Activated naive CD8-positive, alpha-beta T cell treated with anti-CD3 and anti-CD28 coated beads, Interleukin-2, amount 50 U/mL, for 24 hours (primary cell): ENCODE data around the gene MAP4.

Experiments
- ATAC-seq: fragments of 150-1000 bp; cut with Tn5 transposase; one replicate; pipeline ENCODE4 v1.10.0; 2021
- DNase-seq: peaks from one replicate; pipeline ENCODE4 v3.0.0; 2021
- H3K27ac Mint-ChIP-seq: one replicate; pipeline ENCODE4 v1.8.0; 2021; ENCODE audit warnings: mild to moderate bottlenecking, mixed read lengths
- H3K27me3 Mint-ChIP-seq: one replicate; pipeline ENCODE4 v1.8.0; 2021; ENCODE audit warnings: mixed read lengths
- H3K36me3 Mint-ChIP-seq: one replicate; pipeline ENCODE4 v1.8.0; 2021; ENCODE audit warnings: low read depth, mixed read lengths
- H3K4me1 Mint-ChIP-seq: one replicate; pipeline ENCODE4 v1.8.0; 2021; ENCODE audit warnings: mixed read lengths
- H3K4me3 Mint-ChIP-seq: one replicate; pipeline ENCODE4 v1.8.0; 2021; ENCODE audit warnings: mild to moderate bottlenecking, moderate library complexity, mixed read lengths
- H3K9me3 Mint-ChIP-seq: one replicate; pipeline ENCODE4 v1.8.0; 2021; ENCODE audit warnings: mixed read lengths

MAP4 gene

DNA sequence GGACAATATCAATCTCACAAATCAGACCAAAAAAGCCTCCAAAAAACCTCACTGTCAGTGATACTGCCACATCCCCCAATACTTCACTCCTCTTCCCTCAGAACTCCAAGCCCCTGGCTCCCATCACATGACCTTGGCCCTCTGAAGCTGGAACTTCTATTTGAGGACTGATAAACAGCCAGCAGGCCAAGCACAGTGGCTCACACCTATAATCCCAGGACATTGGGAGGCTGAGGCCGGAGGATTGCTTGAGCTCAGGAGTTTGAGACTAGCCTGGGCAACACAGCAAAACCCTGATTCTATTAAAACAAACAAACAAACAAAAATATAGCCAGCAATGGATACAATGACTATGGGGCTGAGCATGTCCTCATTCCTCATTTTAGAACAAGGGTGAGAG, 55.2 kb downstream of the MAP4 start:
- Mint-ChIP-seq H3K27me3 (no peaks in the 10 kb centered on the region), H3K4me3 (no peak overlapping the region), H3K4me1 (peaks cover 14% of the 10 kb centered on the region), H3K27ac (no peak overlapping the region), H3K9me3 (no peaks in the 10 kb centered on the region), H3K36me3 (no peaks in the 10 kb centered on the region)
- DNase-seq = no peak
- ATAC-seq = no peak

DNA sequence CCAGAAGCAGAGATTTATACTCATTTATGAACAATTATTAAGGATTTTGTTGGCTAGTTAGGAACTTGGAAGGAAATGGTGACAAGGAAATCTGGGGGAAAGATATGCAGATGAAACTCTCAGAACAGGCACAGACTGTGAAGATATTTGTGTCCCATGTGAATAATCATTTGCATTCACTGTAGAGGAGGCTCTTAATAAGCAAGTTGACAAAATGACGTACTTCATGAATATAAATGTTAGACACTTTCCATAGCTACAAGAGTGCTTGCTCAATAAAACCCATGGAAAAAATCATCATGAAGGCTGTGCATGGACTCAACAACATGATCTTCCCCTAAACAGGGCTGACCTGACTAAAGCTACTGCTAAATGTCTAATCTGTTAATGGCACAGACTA, 59.7 kb downstream of the MAP4 start:
- Mint-ChIP-seq H3K4me1 (peaks cover 2% of the 10 kb centered on the region), H3K36me3 (no peaks in the 10 kb centered on the region)

DNA sequence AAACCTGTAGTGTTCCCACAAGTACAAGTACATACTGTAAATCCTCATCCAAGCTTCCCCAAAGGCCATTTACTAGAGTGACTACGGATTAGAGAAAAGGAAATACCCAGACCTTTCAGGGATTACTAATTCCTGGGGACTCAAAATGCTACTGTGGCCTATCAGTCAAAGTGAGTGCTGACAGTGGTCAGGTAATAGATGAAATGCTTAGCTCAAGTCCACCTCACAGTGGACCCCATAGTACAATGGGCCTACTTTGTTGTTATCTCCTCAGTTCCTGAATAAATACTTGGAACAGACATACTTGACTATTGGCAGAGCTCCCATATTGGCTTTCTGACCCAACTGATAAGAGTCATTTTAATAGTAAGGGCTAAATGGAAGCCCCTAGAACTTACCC, 61.6 kb downstream of the MAP4 start:
- ATAC-seq = no peak
- H3K36me3 Mint-ChIP-seq = no peaks in the 10 kb centered on the region
- no peak for DNase-seq
- H3K27ac Mint-ChIP-seq = no peak overlapping the region
- H3K4me1 Mint-ChIP-seq = no peaks in the 10 kb centered on the region
- H3K9me3 Mint-ChIP-seq = no peaks in the 10 kb centered on the region
- no peaks in the 10 kb centered on the region for H3K27me3 Mint-ChIP-seq
- no peak overlapping the region for H3K4me3 Mint-ChIP-seq

More for the DNA sequence above, 59.7 kb downstream of the MAP4 start:
- H3K4me3 Mint-ChIP-seq = no peak overlapping the region
- no peak for ATAC-seq
- no peak overlapping the region for H3K27ac Mint-ChIP-seq
- H3K9me3 Mint-ChIP-seq = no peaks in the 10 kb centered on the region
- DNase-seq = no peak
- H3K27me3 Mint-ChIP-seq = no peaks in the 10 kb centered on the region

DNA sequence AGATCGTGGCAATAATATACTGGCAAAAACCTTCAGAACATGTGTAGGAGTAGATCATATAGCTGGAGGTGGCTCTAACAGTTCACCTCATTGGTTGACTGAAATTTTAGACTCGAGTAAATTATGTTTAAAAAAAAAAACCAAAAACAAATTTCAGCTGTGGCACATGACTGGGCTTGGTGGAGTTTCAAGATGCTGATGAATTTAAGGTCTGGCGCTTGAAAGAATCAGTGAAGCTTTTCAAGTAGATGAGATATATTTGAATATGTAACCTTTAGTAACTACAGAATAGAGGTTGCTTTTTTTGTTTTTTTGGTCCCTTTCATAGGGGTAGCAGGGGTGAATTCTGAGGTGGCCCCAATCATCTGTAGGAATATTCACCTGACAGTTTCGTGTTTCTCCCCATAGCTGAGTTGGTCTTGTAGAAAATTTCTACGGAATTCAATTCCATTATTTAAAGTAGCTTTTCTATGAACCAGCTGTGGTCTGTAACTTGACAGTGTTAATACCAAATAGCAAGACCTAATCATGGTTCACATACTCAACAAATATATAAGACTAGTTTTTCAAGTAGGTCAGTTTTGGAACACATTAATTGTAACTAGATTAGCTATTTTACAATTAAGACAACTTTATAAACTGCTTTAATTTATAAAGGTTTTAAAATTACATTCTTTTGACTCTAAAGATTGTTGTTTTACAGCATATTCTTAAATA, 65.6 kb downstream of the MAP4 start:
- DNase-seq = no peak
- no peaks in the 10 kb centered on the region for H3K4me1 Mint-ChIP-seq
- H3K4me3 Mint-ChIP-seq = no peak overlapping the region
- H3K27ac Mint-ChIP-seq = no peak overlapping the region
- no peaks in the 10 kb centered on the region for H3K9me3 Mint-ChIP-seq
- no peak for ATAC-seq
- no peaks in the 10 kb centered on the region for H3K36me3 Mint-ChIP-seq
- H3K27me3 Mint-ChIP-seq = no peaks in the 10 kb centered on the region

DNA sequence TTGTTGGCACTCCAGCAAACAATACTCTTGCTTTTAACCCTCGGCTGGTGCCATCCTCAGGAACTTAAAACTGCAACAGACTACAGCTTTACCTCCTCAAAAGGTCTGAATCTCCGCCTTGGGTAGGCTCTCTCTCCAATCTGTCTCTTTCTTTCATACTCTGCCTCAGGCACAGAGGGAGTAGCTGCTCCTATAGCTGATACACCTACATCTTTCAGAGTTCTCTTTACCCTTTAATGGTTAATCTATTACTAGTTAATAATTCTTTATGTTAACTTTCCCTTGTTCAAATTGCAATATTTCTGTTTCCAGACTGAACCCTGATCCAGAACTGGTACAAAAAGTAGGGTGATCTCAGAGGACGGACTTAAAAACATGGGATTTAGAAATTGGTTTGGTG, 66.2 kb downstream of the MAP4 start:
- H3K4me3 Mint-ChIP-seq = no peak overlapping the region
- H3K9me3 Mint-ChIP-seq = no peaks in the 10 kb centered on the region
- no peaks in the 10 kb centered on the region for H3K4me1 Mint-ChIP-seq
- ATAC-seq = no peak
- no peak for DNase-seq
- no peaks in the 10 kb centered on the region for H3K36me3 Mint-ChIP-seq
- H3K27me3 Mint-ChIP-seq = no peaks in the 10 kb centered on the region
- H3K27ac Mint-ChIP-seq = no peak overlapping the region

DNA sequence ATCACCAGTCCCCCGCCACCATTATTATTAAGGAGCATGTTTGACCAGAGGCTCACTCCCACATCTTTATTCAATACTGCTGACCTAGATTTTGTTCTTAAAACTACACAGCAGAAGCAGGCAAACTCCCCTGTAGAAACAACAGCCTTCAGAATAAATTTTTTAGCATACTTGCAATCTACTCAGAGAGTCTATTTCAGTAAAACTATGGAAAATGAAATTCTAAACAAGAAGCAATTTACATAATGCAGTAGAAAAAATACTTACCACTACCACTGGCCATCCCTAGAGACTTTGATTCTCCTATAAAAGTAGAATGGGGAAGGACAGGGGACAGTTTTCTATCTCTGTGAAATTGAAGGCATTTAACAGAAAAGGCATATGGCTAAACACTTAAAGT, 76.0 kb downstream of the MAP4 start:
- no peaks in the 10 kb centered on the region for H3K27me3 Mint-ChIP-seq
- no peak overlapping the region for H3K27ac Mint-ChIP-seq
- no peaks in the 10 kb centered on the region for H3K9me3 Mint-ChIP-seq

DNA sequence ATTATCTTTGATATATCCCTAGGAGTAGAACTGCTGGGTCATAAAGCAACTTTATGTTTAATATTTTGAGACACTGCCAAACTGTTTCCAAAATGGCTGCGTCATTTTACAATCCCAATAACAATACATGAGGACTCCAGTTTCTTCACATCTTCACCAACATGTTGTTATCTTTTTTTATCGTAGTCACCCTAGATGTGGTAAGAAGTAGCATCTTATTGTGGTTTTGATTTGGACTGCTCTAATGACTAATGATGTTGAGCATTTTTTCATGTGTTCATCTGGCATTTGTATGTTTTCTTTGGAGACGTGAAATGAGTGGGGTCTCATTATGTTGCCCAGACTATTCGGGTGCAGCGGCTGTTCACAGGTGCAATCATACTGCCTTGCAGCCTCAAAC, 83.8 kb downstream of the MAP4 start:
- Mint-ChIP-seq H3K9me3 (no peaks in the 10 kb centered on the region), H3K4me3 (no peak overlapping the region), H3K4me1 (no peaks in the 10 kb centered on the region), H3K27me3 (no peaks in the 10 kb centered on the region), H3K36me3 (peaks cover 6% of the 10 kb centered on the region), H3K27ac (no peak overlapping the region)
- ATAC-seq = no peak
- no peak for DNase-seq

More for the DNA sequence above, 76.0 kb downstream of the MAP4 start:
- no peak for DNase-seq
- Mint-ChIP-seq H3K36me3 (no peaks in the 10 kb centered on the region), H3K4me3 (no peak overlapping the region), H3K4me1 (no peaks in the 10 kb centered on the region)
- no peak for ATAC-seq

DNA sequence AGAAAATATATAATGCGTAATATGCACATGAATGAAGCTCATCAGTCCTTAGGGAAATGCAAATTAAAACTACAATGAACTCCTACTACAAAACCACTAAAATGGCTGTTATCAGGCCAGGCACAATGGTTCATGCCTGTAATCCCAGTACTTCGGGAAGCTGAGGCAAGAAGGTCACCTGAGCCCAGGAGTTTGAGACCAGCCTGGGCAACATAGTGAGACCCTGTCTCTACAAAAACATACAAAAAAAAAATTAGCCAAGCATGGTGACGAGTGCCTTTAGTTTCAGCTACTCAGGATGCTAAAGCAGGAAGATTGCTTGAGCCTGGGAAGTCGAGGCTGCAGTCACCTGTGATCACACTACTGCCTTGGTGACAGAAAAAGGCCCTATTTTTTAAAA, 85.2 kb downstream of the MAP4 start:
- no peak for ATAC-seq
- Mint-ChIP-seq H3K4me3 (no peak overlapping the region), H3K36me3 (peaks cover 12% of the 10 kb centered on the region), H3K27me3 (no peaks in the 10 kb centered on the region), H3K9me3 (no peaks in the 10 kb centered on the region), H3K27ac (no peak overlapping the region), H3K4me1 (no peaks in the 10 kb centered on the region)
- DNase-seq = no peak

DNA sequence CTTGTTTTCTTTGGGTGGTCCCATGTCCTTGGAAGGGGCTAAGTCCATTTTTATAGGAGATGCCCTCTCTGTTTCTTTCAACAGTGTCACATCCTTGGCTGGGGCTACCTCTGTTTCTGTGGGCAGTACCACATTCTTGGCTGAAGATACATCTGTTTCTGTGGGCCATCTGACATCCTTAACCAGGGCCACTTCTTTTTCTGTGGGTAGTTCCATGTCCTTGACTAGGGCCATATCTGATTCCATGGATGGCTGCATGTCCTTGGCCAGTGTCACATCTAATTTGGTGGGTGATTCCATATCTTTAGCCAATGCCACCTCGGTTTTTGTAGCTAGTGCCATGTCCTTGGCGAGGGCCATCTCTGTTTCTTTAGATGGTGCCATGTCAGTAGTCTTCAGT, 99.5 kb downstream of the MAP4 start:
- ATAC-seq (no peak), DNase-seq (no peak)
- Mint-ChIP-seq H3K4me1 (no peaks in the 10 kb centered on the region), H3K27me3 (no peaks in the 10 kb centered on the region), H3K4me3 (no peak overlapping the region), H3K36me3 (peaks cover 44% of the 10 kb centered on the region), H3K9me3 (no peaks in the 10 kb centered on the region), H3K27ac (no peak overlapping the region)

DNA sequence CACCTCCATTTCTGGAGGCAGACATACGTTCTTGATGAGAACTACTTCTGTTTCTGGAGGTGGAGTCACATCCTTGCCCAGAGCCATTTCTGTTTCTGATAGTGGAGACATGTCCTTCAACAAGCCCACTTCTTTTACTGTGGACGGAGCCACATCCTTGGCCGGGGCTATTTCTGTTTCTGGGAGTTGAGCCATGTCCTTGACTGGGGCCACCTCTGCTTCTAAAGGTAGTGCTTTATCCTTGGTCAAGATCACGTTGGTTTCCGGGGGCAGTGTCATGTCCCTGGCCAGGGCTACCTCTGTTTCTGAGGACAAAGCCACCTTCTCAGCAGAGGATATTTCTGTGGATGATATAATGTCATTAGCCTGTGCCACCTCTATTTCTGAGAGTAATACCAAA, 100.0 kb downstream of the MAP4 start:
- DNase-seq (no peak), ATAC-seq (no peak)
- Mint-ChIP-seq H3K27ac (no peak overlapping the region), H3K4me1 (no peaks in the 10 kb centered on the region), H3K9me3 (no peaks in the 10 kb centered on the region), H3K36me3 (peaks cover 44% of the 10 kb centered on the region), H3K4me3 (no peak overlapping the region), H3K27me3 (no peaks in the 10 kb centered on the region)

DNA sequence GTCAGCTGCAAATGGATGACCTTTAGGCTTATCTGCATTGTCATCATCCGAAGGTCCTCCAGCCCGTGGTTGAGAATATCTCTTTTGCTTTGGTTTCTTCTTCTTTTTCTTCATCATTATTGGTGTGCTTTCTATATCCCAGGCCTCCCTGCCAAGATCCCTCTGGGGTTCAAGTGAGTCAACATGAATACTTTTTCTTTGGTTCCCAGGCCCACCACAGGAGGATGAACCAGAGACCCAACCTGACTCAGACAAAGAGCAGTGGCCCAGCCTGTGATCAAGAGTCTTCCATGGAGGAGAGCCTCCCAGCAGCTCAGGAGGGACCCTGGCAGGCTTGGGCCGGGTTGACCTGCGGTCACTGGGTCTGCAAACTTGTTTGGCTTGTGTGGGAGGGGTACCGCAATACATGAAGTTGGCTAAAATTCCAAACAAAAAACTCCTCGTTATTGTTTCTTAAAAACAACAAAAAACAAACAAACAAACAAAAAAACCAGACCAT, 104.2 kb downstream of the MAP4 start:
- H3K36me3 Mint-ChIP-seq = peaks cover 70% of the 10 kb centered on the region
- peaks cover 6% of the 10 kb centered on the region for H3K4me1 Mint-ChIP-seq
- H3K9me3 Mint-ChIP-seq = no peaks in the 10 kb centered on the region
- ATAC-seq (no peak), DNase-seq (no peak)
- H3K27me3 Mint-ChIP-seq = no peaks in the 10 kb centered on the region
- H3K27ac Mint-ChIP-seq = no peak overlapping the region
- no peak overlapping the region for H3K4me3 Mint-ChIP-seq

DNA sequence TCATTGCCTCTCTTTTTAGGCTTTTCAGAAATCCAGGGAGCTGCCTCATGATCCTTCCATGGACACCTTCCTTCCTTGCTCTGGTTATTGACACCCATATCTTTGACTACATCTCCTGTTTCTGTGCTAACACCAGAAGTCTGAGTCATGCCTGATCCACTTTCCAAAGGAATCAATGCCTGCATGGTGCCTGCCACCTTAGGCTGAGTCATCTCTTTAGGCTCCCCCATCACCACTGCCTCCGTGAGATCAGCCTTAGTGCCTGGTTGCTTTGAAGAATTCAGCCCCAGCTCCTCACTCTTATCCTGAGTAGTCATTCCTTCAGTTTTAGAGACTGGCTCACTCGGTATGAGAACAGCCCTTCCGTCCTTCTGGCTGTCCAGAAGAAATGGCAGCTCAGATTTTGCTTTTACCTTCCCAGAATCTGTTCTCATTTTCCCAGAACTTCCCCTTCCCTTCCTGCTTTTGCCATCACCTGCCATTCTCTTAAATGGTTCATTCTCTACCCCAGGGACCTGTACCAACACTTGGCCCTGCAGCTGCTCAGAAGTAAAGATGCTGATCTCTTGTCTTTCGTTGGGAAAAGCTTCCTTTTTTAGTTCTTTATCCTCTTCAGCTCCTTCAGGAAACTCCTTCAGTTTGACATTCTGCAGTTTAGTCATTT, 105.3 kb downstream of the MAP4 start:
- no peak overlapping the region for H3K4me3 Mint-ChIP-seq
- peaks cover 62% of the 10 kb centered on the region for H3K36me3 Mint-ChIP-seq
- no peaks in the 10 kb centered on the region for H3K27me3 Mint-ChIP-seq
- ATAC-seq (peak; percentile 63), DNase-seq (no peak)
- H3K4me1 Mint-ChIP-seq = peaks cover 6% of the 10 kb centered on the region
- no peak overlapping the region for H3K27ac Mint-ChIP-seq
- no peaks in the 10 kb centered on the region for H3K9me3 Mint-ChIP-seq

DNA sequence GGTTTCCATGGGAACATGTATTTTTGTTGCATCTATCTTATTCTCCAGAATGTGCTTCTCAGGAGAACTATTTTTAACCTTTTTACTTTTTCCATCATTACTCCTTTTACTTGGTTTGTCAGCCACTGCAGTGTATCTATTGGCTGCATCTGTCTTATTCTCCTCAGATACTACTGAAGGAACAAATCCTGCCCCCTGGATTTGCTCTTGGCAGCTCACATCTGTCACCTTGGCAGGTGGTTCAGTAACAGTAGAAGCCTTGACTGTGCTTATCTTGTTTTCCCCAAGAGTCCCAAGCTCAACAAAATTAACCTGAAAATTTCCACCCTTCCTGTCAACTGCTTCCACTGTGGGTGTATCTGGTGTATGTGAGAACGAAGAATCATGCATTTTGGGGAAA, 106.0 kb downstream of the MAP4 start:
- Mint-ChIP-seq H3K36me3 (peaks cover 60% of the 10 kb centered on the region), H3K27me3 (no peaks in the 10 kb centered on the region), H3K9me3 (no peaks in the 10 kb centered on the region), H3K4me3 (no peak overlapping the region), H3K27ac (no peak overlapping the region), H3K4me1 (peaks cover 6% of the 10 kb centered on the region)
- ATAC-seq (no peak), DNase-seq (no peak)

DNA sequence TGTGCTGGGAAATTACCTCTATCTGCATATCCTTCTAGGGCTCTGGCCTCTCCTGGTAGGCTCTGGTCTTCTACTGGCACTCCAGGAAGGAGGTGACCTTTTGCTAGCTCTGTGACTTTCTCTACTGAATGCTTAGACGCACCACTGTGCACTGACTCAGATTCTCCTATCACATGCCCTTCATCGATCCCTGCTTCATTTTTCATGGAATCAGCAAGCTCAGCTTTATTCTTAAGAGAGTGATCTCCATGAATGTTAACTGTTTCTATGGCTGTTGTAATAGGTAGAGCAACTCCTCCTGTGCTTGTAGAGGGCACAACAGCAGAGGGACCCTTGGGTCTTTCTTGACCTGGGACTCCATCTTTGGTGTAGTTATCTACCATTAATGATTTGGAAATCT, 106.6 kb downstream of the MAP4 start:
- Mint-ChIP-seq H3K27ac (no peak overlapping the region), H3K9me3 (no peaks in the 10 kb centered on the region), H3K27me3 (no peaks in the 10 kb centered on the region), H3K4me1 (peaks cover 6% of the 10 kb centered on the region), H3K36me3 (peaks cover 62% of the 10 kb centered on the region), H3K4me3 (no peak overlapping the region)
- DNase-seq (no peak), ATAC-seq (no peak)

DNA sequence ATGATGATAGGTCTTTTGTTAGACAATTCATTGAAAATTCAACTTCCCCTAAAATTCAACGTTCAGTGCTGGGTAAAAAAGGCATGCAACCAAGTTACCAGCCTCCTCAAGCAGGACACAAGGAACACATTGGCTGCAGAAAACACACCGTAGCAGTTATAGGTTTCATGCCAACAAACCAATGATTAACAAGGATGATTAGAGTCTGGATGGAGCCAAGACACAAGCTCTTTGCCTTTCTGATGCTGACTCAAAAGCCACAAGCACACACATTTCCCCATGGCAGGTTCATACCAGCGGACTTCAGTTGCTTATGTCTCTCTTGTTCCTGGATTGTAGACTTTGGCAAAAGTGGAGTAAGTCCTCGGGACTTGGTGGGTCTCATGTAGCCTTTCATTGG, 107.5 kb downstream of the MAP4 start:
- peaks cover 6% of the 10 kb centered on the region for H3K4me1 Mint-ChIP-seq
- no peak overlapping the region for H3K4me3 Mint-ChIP-seq
- no peak for ATAC-seq
- H3K9me3 Mint-ChIP-seq = no peaks in the 10 kb centered on the region
- DNase-seq = no peak
- H3K27me3 Mint-ChIP-seq = no peaks in the 10 kb centered on the region
- H3K36me3 Mint-ChIP-seq = peaks cover 57% of the 10 kb centered on the region
- no peak overlapping the region for H3K27ac Mint-ChIP-seq
